22Rv1 (cell line): ENCODE data around the gene CHD6.

Experiments
- H3K27ac ChIP-seq: fragments of 450-650 bp; 2 replicates; pipeline ENCODE4 v1.5.1; 2017
- ZFX ChIP-seq: fragments of 450-650 bp; IDR thresholded peaks from 2 replicates; pipeline ENCODE4 v1.6.1; 2017; ENCODE audit warnings: antibody characterized with exemption, borderline replicate concordance
- TF ChIP-seq, protein P1 (sequence below): fragments of 450-650 bp; IDR thresholded peaks from 2 replicates; pipeline ENCODE4 v1.5.1; 2017; ENCODE audit warnings: mild to moderate bottlenecking

The CHD6 gene

GRCh38 chr20:41533537-41534136, 84.5 kb downstream of the CHD6 start:
- peak overlapping the region; percentile 75 for H3K27ac ChIP-seq

GRCh38 chr20:41532935-41533334, 85.2 kb downstream of the CHD6 start:
- peak overlapping the region; percentile 75 for H3K27ac ChIP-seq
- TF ChIP-seq, protein P1, sequence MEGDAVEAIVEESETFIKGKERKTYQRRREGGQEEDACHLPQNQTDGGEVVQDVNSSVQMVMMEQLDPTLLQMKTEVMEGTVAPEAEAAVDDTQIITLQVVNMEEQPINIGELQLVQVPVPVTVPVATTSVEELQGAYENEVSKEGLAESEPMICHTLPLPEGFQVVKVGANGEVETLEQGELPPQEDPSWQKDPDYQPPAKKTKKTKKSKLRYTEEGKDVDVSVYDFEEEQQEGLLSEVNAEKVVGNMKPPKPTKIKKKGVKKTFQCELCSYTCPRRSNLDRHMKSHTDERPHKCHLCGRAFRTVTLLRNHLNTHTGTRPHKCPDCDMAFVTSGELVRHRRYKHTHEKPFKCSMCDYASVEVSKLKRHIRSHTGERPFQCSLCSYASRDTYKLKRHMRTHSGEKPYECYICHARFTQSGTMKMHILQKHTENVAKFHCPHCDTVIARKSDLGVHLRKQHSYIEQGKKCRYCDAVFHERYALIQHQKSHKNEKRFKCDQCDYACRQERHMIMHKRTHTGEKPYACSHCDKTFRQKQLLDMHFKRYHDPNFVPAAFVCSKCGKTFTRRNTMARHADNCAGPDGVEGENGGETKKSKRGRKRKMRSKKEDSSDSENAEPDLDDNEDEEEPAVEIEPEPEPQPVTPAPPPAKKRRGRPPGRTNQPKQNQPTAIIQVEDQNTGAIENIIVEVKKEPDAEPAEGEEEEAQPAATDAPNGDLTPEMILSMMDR = no peak
- TF ChIP-seq ZFX = no peak

More at GRCh38 chr20:41533537-41534136, 84.5 kb downstream of the CHD6 start:
- no peak for TF ChIP-seq ZFX
- TF ChIP-seq, protein P1 = no peak

- TF ChIP-seq, protein P1 = no peak
- TF ChIP-seq ZFX = no peak
- H3K27ac ChIP-seq = no peak overlapping the region
Measured at GRCh38 chr20:41531518-41532275, 86.5 kb downstream of the CHD6 start.

DNA sequence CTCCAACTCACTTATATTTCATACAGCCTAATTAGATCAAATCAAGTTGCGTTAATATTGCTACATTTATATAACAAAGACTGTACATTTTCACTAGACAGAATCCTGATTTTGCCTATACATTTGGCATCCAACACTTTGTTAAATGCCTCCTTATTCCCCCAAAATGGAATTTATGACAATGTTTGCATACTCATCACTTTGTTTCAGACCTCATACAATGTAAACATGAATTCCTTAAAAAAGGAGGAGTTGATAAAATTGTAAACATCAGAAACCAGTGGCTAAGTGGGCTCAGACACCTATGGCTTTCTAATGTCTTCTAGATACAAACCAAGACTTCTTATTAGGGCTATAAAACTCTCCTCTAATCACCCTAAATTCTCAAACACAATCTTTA, 87.3 kb downstream of the CHD6 start:
- H3K27ac ChIP-seq = no peak overlapping the region
- TF ChIP-seq, protein P1 = no peak
- TF ChIP-seq ZFX = no peak

DNA sequence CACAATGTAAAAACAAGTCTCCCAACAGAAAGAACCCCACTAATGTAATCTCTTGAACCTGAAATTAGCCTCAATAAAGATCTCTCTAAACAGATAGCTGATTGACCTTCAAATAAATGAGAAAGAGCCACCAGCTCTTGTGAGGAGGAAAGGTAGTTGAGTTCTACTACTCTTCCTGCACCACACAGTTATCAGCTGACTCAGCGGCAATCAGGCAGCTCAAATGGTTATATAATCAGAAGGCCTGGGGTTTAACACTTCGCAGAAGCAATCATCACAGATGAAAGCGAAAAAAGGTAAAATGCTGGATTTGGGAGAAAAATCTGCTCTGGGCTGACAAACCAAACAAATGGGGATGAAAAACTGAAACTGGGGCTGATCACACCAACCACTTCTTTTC, 91.8 kb downstream of the CHD6 start:
- no peak overlapping the region for H3K27ac ChIP-seq

DNA sequence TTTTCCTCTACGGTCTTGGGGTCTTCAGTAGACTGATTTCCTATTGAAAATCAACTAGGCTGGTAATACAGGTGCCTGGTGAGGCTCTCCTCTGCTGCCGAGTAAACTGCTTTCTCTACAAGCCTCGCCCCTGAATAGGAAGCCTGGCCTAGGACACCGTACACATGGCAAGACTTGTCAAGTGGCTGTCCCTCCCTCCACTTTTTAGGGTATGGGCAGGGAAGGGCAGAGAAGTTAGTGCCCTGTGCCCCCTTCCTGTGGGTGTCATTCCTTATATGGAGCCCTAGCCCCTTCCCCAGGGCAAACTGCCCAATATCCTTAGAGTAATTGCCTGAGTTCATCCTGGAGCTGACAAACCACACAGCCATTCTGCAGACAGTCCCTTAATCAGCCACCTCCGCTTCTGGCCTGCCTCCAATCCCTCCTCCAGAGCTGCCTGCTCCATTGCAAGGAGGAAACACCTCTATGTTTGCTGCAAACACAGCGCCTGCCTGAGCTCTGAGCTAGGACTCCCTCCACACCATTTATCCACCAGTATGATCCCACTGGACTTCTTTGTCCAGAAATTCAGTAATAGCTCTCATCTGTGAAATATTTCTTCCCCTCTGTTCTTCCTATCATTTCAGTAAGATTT, 93.1 kb downstream of the CHD6 start:
- H3K27ac ChIP-seq = no peak overlapping the region
- TF ChIP-seq, protein P1 = no peak
- no peak for TF ChIP-seq ZFX

More for the DNA sequence above, 91.8 kb downstream of the CHD6 start:
- TF ChIP-seq, protein P1 = no peak
- TF ChIP-seq ZFX = no peak

DNA sequence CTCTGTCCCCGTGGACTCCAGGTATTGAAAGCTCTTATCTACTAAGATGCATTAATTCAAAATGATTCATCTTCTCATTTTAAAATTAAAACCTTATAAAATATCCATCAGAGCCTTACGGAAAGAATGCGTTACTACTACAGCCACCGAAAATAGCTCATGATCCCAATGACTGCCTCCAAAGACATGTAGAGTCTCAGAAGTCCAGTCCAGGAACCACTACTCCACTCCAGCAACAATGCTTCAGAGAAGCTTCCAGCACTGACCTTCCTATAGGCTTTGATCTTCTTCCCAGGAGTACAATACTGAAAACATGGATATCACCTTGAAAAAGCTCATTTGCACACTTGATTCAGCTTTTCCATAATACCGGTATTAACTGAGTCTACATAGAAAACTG, 94.3 kb downstream of the CHD6 start:
- H3K27ac ChIP-seq = no peak overlapping the region
- no peak for TF ChIP-seq ZFX
- TF ChIP-seq, protein P1 = no peak
